ENCODE measurements around the gene ABCB11.

ABCB11 gene

GRCh38 chr2:169011698-169012097, 19.4 kb downstream of the ABCB11 start:
- no peak for DNase-seq (ENCODE audit: low spot score in 2 of 2)
- H3K4me3 Mint-ChIP-seq = no peak overlapping the region

GRCh38 chr2:169010633-169011460, 20.3 kb downstream of the ABCB11 start:
- no peak for ATAC-seq (replicated peaks; ENCODE audit: extremely low read depth, poor library complexity, severe bottlenecking)
- Mint-ChIP-seq H3K27ac (ENCODE audit: low read depth) (no peak overlapping the region), H3K4me1 (peaks cover 18% of the 10 kb centered on the region), H3K27me3 (no peaks in the 10 kb centered on the region), H3K4me3 (no peak overlapping the region), H3K36me3 (ENCODE audit: insufficient read depth) (no peaks in the 10 kb centered on the region), H3K9me3 (no peaks in the 10 kb centered on the region)
- DNase-seq (ENCODE audit: low spot score in 2 of 2) = no peak

More at GRCh38 chr2:169011698-169012097, 19.4 kb downstream of the ABCB11 start:
- no peak for ATAC-seq (replicated peaks; ENCODE audit: extremely low read depth, poor library complexity, severe bottlenecking)
- H3K27me3 Mint-ChIP-seq = no peaks in the 10 kb centered on the region
- no peak overlapping the region for H3K27ac Mint-ChIP-seq (ENCODE audit: low read depth)
- H3K4me1 Mint-ChIP-seq = peaks cover 18% of the 10 kb centered on the region
- no peaks in the 10 kb centered on the region for H3K36me3 Mint-ChIP-seq (ENCODE audit: insufficient read depth)
- no peaks in the 10 kb centered on the region for H3K9me3 Mint-ChIP-seq

GRCh38 chr2:169009865-169010579, 21.1 kb downstream of the ABCB11 start:
- peaks cover under 1% of the 10 kb centered on the region for H3K27me3 Mint-ChIP-seq
- H3K27ac Mint-ChIP-seq (ENCODE audit: low read depth) = no peak overlapping the region
- DNase-seq (ENCODE audit: low spot score in 2 of 2) (no peak), ATAC-seq (replicated peaks; ENCODE audit: extremely low read depth, poor library complexity, severe bottlenecking) (no peak)
- H3K4me1 Mint-ChIP-seq = peaks cover 18% of the 10 kb centered on the region
- H3K9me3 Mint-ChIP-seq = no peaks in the 10 kb centered on the region
- no peaks in the 10 kb centered on the region for H3K36me3 Mint-ChIP-seq (ENCODE audit: insufficient read depth)
- no peak overlapping the region for H3K4me3 Mint-ChIP-seq

DNA sequence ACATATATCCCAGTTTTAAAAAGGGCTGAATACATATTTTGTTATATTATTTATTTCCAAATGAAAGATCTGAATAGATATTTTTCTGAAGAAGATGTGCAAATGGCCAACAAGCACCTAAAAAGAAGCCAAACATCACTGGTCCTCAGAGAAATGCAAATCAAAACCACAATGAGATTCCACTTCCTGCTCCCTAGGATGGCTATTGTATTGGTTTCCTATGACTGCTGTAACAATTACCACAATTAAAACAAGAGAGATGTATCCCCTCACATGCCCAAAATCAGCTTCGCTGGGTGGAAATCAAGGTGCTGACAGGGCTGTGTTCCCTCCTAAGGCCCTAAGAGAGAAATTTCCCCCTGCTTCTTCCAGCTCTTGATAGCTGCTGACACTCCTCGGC, 23.2 kb downstream of the ABCB11 start:
- DNase-seq (ENCODE audit: low spot score in 2 of 2) (no peak), ATAC-seq (replicated peaks; ENCODE audit: extremely low read depth, poor library complexity, severe bottlenecking) (no peak)
- H3K27me3 Mint-ChIP-seq = peaks cover 15% of the 10 kb centered on the region
- no peak overlapping the region for H3K27ac Mint-ChIP-seq (ENCODE audit: low read depth)
- H3K4me1 Mint-ChIP-seq = peaks cover 13% of the 10 kb centered on the region
- H3K36me3 Mint-ChIP-seq (ENCODE audit: insufficient read depth) = no peaks in the 10 kb centered on the region
- H3K4me3 Mint-ChIP-seq = no peak overlapping the region
- no peaks in the 10 kb centered on the region for H3K9me3 Mint-ChIP-seq

- Mint-ChIP-seq H3K36me3 (ENCODE audit: insufficient read depth) (no peaks in the 10 kb centered on the region), H3K9me3 (no peaks in the 10 kb centered on the region), H3K4me1 (peaks cover 13% of the 10 kb centered on the region), H3K4me3 (no peak overlapping the region), H3K27ac (ENCODE audit: low read depth) (no peak overlapping the region), H3K27me3 (peaks cover 20% of the 10 kb centered on the region)
- DNase-seq (ENCODE audit: low spot score in 2 of 2) = no peak
- no peak for ATAC-seq (replicated peaks; ENCODE audit: extremely low read depth, poor library complexity, severe bottlenecking)
These were observed 23.8 kb downstream of the ABCB11 start for GRCh38 chr2:169007356-169007755.

DNA sequence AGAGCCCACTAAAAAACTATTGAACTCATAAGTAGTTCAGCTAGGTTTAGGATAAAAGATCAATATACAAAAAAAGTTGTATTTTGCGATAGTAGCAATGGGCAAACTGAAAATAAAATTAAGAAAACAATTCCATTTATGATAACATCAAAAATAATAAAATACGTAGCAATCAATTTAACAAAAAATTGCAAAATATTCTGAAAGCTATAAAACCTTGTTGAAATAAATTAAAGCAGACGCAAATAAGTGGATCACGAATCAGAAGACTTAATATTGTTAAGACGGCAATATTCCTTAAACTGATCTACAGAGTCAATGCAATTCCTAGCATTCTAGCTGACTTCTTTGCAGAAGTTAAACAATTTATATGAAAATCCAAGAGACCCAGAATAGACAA, 24.5 kb downstream of the ABCB11 start:
- Mint-ChIP-seq H3K4me3 (no peak overlapping the region), H3K4me1 (peaks cover 13% of the 10 kb centered on the region), H3K36me3 (ENCODE audit: insufficient read depth) (no peaks in the 10 kb centered on the region), H3K27ac (ENCODE audit: low read depth) (no peak overlapping the region), H3K27me3 (peaks cover 24% of the 10 kb centered on the region), H3K9me3 (no peaks in the 10 kb centered on the region)
- DNase-seq (ENCODE audit: low spot score in 2 of 2) (no peak), ATAC-seq (replicated peaks; ENCODE audit: extremely low read depth, poor library complexity, severe bottlenecking) (no peak)

GRCh38 chr2:169005994-169006393, 25.1 kb downstream of the ABCB11 start:
- H3K27me3 Mint-ChIP-seq = peaks cover 24% of the 10 kb centered on the region
- ATAC-seq (replicated peaks; ENCODE audit: extremely low read depth, poor library complexity, severe bottlenecking) = no peak
- no peak overlapping the region for H3K4me3 Mint-ChIP-seq

DNA sequence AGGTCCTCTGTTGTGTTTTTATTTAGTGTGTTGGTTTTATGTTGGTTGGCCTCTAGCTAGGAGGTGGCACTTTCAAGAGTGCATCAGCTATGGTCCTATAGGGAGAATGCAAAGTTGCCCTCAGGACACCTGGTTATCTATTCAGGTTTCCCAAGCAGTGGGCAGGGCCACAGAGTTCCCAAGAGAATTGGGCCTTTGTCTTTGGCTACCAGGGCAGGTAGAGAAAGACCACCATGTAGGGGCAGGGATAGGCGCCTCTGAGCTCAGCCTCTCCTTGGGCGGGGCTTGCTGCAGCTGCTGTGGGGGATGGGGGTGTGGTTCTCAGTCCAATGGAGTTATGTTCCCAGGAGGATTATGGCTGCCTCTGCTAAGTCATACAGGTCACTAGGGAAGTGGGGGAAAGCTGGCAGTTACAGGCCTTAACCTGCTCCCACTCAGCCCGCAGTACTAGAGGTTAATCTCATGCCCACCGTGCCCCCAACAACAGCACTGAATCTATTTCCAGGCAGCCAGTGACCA, 26.0 kb downstream of the ABCB11 start:
- ATAC-seq (replicated peaks; ENCODE audit: extremely low read depth, poor library complexity, severe bottlenecking) = no peak
- no peaks in the 10 kb centered on the region for H3K9me3 Mint-ChIP-seq
- no peaks in the 10 kb centered on the region for H3K36me3 Mint-ChIP-seq (ENCODE audit: insufficient read depth)
- H3K27ac Mint-ChIP-seq (ENCODE audit: low read depth) = no peak overlapping the region
- DNase-seq (ENCODE audit: low spot score in 2 of 2) = no peak
- H3K4me1 Mint-ChIP-seq = peaks cover 13% of the 10 kb centered on the region
- no peak overlapping the region for H3K4me3 Mint-ChIP-seq
- H3K27me3 Mint-ChIP-seq = peaks cover 24% of the 10 kb centered on the region

More at GRCh38 chr2:169005994-169006393, 25.1 kb downstream of the ABCB11 start:
- Mint-ChIP-seq H3K36me3 (ENCODE audit: insufficient read depth) (no peaks in the 10 kb centered on the region), H3K4me1 (peaks cover 13% of the 10 kb centered on the region), H3K9me3 (no peaks in the 10 kb centered on the region), H3K27ac (ENCODE audit: low read depth) (no peak overlapping the region)
- DNase-seq (ENCODE audit: low spot score in 2 of 2) = no peak

DNA sequence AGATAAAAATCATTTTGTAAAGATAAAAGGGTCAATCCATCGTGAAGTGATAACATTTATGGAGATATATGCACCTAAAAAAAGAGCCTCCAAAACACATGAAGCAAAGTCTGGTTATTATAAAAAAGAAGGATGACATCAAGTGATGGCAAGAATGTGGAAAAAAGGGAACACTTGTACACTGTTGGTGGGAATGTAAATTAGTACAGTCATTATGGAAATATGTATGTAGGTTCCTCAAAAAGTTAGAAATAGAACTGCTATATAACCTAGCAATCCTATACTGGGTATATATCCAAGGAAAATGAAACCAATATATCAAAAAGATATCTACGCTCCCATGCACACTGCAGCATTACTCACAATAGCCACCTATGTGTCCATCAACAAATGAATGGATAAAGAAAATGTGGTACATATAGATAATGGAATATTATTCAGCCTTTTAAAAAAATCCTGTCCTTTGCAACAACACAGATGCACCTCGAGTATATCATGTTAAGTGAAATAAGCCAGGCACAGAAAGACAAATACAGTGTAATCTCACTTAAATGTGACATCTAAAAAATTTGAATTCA, 28.9 kb downstream of the ABCB11 start:
- no peak for DNase-seq (ENCODE audit: low spot score in 2 of 2)
- Mint-ChIP-seq H3K9me3 (no peaks in the 10 kb centered on the region), H3K4me3 (no peak overlapping the region), H3K27ac (ENCODE audit: low read depth) (no peak overlapping the region), H3K27me3 (peaks cover 24% of the 10 kb centered on the region), H3K4me1 (peaks cover under 1% of the 10 kb centered on the region), H3K36me3 (ENCODE audit: insufficient read depth) (no peaks in the 10 kb centered on the region)
- ATAC-seq (replicated peaks; ENCODE audit: extremely low read depth, poor library complexity, severe bottlenecking) = no peak

GRCh38 chr2:169001116-169001815, 29.9 kb downstream of the ABCB11 start:
- Mint-ChIP-seq H3K27ac (ENCODE audit: low read depth) (no peak overlapping the region), H3K4me1 (no peaks in the 10 kb centered on the region), H3K36me3 (ENCODE audit: insufficient read depth) (no peaks in the 10 kb centered on the region), H3K4me3 (no peak overlapping the region), H3K9me3 (no peaks in the 10 kb centered on the region), H3K27me3 (peaks cover 24% of the 10 kb centered on the region)
- no peak for DNase-seq (ENCODE audit: low spot score in 2 of 2)
- ATAC-seq (replicated peaks; ENCODE audit: extremely low read depth, poor library complexity, severe bottlenecking) = no peak

- no peaks in the 10 kb centered on the region for H3K36me3 Mint-ChIP-seq (ENCODE audit: insufficient read depth)
- H3K4me3 Mint-ChIP-seq = no peak overlapping the region
- peaks cover 21% of the 10 kb centered on the region for H3K27me3 Mint-ChIP-seq
- no peak for DNase-seq (ENCODE audit: low spot score in 2 of 2)
- H3K9me3 Mint-ChIP-seq = no peaks in the 10 kb centered on the region
- H3K27ac Mint-ChIP-seq (ENCODE audit: low read depth) = no peak overlapping the region
- no peaks in the 10 kb centered on the region for H3K4me1 Mint-ChIP-seq
- no peak for ATAC-seq (replicated peaks; ENCODE audit: extremely low read depth, poor library complexity, severe bottlenecking)
These were observed 31.4 kb downstream of the ABCB11 start for GRCh38 chr2:168999668-169000213.

DNA sequence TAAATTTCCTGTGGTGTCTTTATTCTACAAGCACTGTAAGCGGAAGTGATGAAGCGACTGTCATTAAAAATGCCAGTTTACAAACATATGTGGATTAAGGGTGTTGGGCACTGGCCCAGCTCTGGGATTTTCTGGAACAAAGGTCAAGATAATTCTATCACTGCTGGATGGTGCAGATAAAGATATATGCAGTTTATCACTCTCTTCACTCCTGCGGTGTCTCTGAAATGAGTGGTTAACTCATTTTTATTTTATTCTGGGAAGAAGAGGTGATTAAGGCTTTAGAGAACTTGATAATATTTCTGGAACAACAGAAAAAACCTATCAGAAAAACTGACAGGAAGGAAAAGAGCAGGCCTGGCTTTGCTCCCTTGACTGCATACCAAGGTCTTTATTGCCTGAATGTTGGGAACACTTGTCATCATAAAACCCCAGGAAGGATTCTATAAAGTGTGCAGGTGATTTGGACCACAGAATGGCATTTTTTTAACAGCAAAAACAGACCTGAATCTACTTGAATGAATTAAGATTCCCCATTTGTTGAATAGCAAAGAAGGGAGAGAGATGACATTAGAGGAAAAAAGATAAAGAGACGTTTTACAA, 32.4 kb downstream of the ABCB11 start:
- H3K27ac Mint-ChIP-seq (ENCODE audit: low read depth) = no peak overlapping the region
- H3K36me3 Mint-ChIP-seq (ENCODE audit: insufficient read depth) = no peaks in the 10 kb centered on the region
- no peaks in the 10 kb centered on the region for H3K4me1 Mint-ChIP-seq
- ATAC-seq (replicated peaks; ENCODE audit: extremely low read depth, poor library complexity, severe bottlenecking) = no peak
- H3K9me3 Mint-ChIP-seq = no peaks in the 10 kb centered on the region
- DNase-seq (ENCODE audit: low spot score in 2 of 2) = no peak
- no peak overlapping the region for H3K4me3 Mint-ChIP-seq
- H3K27me3 Mint-ChIP-seq = peaks cover 12% of the 10 kb centered on the region
